ENCODE data around the gene PACS1.

PACS1 gene

GRCh38 chr11:66216911-66217310 is 146.8 kb downstream of the PACS1 start:
- H4K20me1 ChIP-seq (ENCODE audit: control insufficient read depth, insufficient read depth, low read depth, low read length) = no peaks in the 10 kb centered on the region
- no peak overlapping the region for H3K4me3 ChIP-seq (ENCODE audit: low read length)
- no peak overlapping the region for H3K27ac ChIP-seq (ENCODE audit: low read depth, low read length)
- no peaks in the 10 kb centered on the region for H3K79me2 ChIP-seq (ENCODE audit: control insufficient read depth, low read length)
- H3K4me1 ChIP-seq (ENCODE audit: control insufficient read depth, low read length) = no peaks in the 10 kb centered on the region
- H3K27me3 ChIP-seq (ENCODE audit: control insufficient read depth, low read length) = no peaks in the 10 kb centered on the region
- H3K9me3 ChIP-seq (ENCODE audit: control insufficient read depth, insufficient read depth, low read length) = no peaks in the 10 kb centered on the region
- no peak for TF ChIP-seq EZH2phosphoT487 (IDR thresholded peaks at IDR 0.05; ENCODE audit: borderline replicate concordance, low read length)
- H3K36me3 ChIP-seq (ENCODE audit: control insufficient read depth, low read length) = peaks cover 41% of the 10 kb centered on the region
- H3F3A ChIP-seq (ENCODE audit: control insufficient read depth, insufficient read depth) = no peaks in the 10 kb centered on the region
- H3K9me2 ChIP-seq (replicated peaks; ENCODE audit: control insufficient read depth, low read length) = no peaks in the 10 kb centered on the region
- H3K4me2 ChIP-seq (ENCODE audit: low read length) = no peak overlapping the region

- Histone ChIP-seq H3K4me2 (ENCODE audit: low read length) (no peak overlapping the region), H3K4me3 (ENCODE audit: low read length) (no peak overlapping the region), H3K9me3 (ENCODE audit: control insufficient read depth, insufficient read depth, low read length) (no peaks in the 10 kb centered on the region), H3K27ac (ENCODE audit: low read depth, low read length) (no peak overlapping the region), H3F3A (ENCODE audit: control insufficient read depth, insufficient read depth) (peaks cover 4% of the 10 kb centered on the region), H3K36me3 (ENCODE audit: control insufficient read depth, low read length) (peaks cover 45% of the 10 kb centered on the region), H3K27me3 (ENCODE audit: control insufficient read depth, low read length) (no peaks in the 10 kb centered on the region), H3K9me2 (replicated peaks; ENCODE audit: control insufficient read depth, low read length) (no peaks in the 10 kb centered on the region), H4K20me1 (ENCODE audit: control insufficient read depth, insufficient read depth, low read depth, low read length) (no peaks in the 10 kb centered on the region), H3K79me2 (ENCODE audit: control insufficient read depth, low read length) (no peaks in the 10 kb centered on the region), H3K4me1 (ENCODE audit: control insufficient read depth, low read length) (peaks cover 6% of the 10 kb centered on the region)
- no peak for TF ChIP-seq EZH2phosphoT487 (IDR thresholded peaks at IDR 0.05; ENCODE audit: borderline replicate concordance, low read length)
- TF ChIP-seq, protein P1, sequence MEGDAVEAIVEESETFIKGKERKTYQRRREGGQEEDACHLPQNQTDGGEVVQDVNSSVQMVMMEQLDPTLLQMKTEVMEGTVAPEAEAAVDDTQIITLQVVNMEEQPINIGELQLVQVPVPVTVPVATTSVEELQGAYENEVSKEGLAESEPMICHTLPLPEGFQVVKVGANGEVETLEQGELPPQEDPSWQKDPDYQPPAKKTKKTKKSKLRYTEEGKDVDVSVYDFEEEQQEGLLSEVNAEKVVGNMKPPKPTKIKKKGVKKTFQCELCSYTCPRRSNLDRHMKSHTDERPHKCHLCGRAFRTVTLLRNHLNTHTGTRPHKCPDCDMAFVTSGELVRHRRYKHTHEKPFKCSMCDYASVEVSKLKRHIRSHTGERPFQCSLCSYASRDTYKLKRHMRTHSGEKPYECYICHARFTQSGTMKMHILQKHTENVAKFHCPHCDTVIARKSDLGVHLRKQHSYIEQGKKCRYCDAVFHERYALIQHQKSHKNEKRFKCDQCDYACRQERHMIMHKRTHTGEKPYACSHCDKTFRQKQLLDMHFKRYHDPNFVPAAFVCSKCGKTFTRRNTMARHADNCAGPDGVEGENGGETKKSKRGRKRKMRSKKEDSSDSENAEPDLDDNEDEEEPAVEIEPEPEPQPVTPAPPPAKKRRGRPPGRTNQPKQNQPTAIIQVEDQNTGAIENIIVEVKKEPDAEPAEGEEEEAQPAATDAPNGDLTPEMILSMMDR (IDR thresholded peaks at IDR 0.05; ENCODE audit: low read depth, low read length, poor library complexity, severe bottlenecking) = no peak
Measured at GRCh38 chr11:66218036-66218435, 148.0 kb downstream of the PACS1 start.

DNA sequence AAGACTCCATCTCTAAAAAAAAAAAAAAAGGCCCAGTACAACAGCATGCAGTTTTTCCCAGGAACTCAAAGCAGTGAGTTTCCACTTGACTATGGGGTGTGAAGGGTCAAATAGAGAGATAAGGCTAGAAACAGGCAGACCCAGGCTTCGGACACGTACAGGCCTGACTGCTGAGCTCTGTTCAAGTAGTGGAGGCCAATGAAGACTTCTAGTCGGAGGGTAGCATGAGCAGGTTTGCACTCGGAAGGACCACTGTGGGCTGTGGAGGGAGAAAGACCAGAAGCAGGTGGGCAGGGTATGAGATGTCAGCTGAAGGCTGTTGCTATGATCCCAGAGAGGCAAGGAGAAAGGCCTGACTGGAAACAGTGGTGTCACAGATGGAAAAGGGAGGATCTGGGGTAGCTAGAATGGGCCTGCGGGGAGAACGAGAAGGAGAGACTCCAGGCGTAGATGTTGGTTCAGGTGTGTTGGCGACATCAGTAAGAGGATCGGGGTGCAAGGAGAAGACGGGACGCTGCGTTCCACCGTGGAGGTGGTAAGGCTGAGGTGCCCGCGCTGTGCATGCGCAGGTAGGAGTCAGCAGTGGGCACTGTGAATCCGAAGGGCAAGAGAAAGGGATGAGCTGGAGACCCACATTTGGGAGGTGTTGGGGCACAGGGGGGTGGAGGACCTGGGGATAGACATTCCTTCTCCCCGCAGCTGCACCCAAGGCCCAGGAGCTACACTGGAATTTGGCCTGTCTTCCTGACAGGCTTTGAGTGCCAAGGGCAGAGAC is 149.0 kb downstream of the PACS1 start:
- Histone ChIP-seq H3K27me3 (ENCODE audit: control insufficient read depth, low read length) (no peaks in the 10 kb centered on the region), H3K9me3 (ENCODE audit: control insufficient read depth, insufficient read depth, low read length) (no peaks in the 10 kb centered on the region), H3K4me2 (ENCODE audit: low read length) (no peak overlapping the region), H3F3A (ENCODE audit: control insufficient read depth, insufficient read depth) (peaks cover 4% of the 10 kb centered on the region), H3K36me3 (ENCODE audit: control insufficient read depth, low read length) (peaks cover 47% of the 10 kb centered on the region), H3K27ac (ENCODE audit: low read depth, low read length) (no peak overlapping the region), H3K4me1 (ENCODE audit: control insufficient read depth, low read length) (peaks cover 6% of the 10 kb centered on the region), H3K9me2 (replicated peaks; ENCODE audit: control insufficient read depth, low read length) (no peaks in the 10 kb centered on the region), H3K79me2 (ENCODE audit: control insufficient read depth, low read length) (no peaks in the 10 kb centered on the region), H3K4me3 (ENCODE audit: low read length) (no peak overlapping the region), H4K20me1 (ENCODE audit: control insufficient read depth, insufficient read depth, low read depth, low read length) (no peaks in the 10 kb centered on the region)
- TF ChIP-seq, protein P1 (IDR thresholded peaks at IDR 0.05; ENCODE audit: low read depth, low read length, poor library complexity, severe bottlenecking) = no peak
- no peak for TF ChIP-seq EZH2phosphoT487 (IDR thresholded peaks at IDR 0.05; ENCODE audit: borderline replicate concordance, low read length)

GRCh38 chr11:66219846-66220565 is 149.9 kb downstream of the PACS1 start:
- Histone ChIP-seq H4K20me1 (ENCODE audit: control insufficient read depth, insufficient read depth, low read depth, low read length) (no peaks in the 10 kb centered on the region), H3K9me2 (replicated peaks; ENCODE audit: control insufficient read depth, low read length) (no peaks in the 10 kb centered on the region), H3F3A (ENCODE audit: control insufficient read depth, insufficient read depth) (peaks cover 4% of the 10 kb centered on the region), H3K9me3 (ENCODE audit: control insufficient read depth, insufficient read depth, low read length) (no peaks in the 10 kb centered on the region), H3K4me1 (ENCODE audit: control insufficient read depth, low read length) (peaks cover 6% of the 10 kb centered on the region), H3K4me2 (ENCODE audit: low read length) (no peak overlapping the region), H3K4me3 (ENCODE audit: low read length) (no peak overlapping the region), H3K79me2 (ENCODE audit: control insufficient read depth, low read length) (no peaks in the 10 kb centered on the region), H3K36me3 (ENCODE audit: control insufficient read depth, low read length) (peaks cover 57% of the 10 kb centered on the region), H3K27ac (ENCODE audit: low read depth, low read length) (no peak overlapping the region), H3K27me3 (ENCODE audit: control insufficient read depth, low read length) (no peaks in the 10 kb centered on the region)
- no peak for TF ChIP-seq EZH2phosphoT487 (IDR thresholded peaks at IDR 0.05; ENCODE audit: borderline replicate concordance, low read length)
- TF ChIP-seq, protein P1 (IDR thresholded peaks at IDR 0.05; ENCODE audit: low read depth, low read length, poor library complexity, severe bottlenecking) = no peak
